Stimulated activated CD4-positive, alpha-beta T cell treated with anti-CD3 and anti-CD28 coated beads, Interleukin-12 subunit alpha, Interleukin-12 subunit beta, amount 100 ng/mL, for 4 hours (primary cell): ENCODE data around the gene ZNF280A.
A peak's percentile ranks its signal among the peaks of the same experiment; 100 is the strongest.
"Not testable (repeated sequence)": the region's sequence is repeated elsewhere in the genome, so short reads cannot be mapped to it uniquely, and the experiment has no call there.

ENCODE experiments used
- DNase-seq: peaks from one replicate; pipeline ENCODE4 v3.0.0-alpha.2; 2020

Gene ZNF280A

GRCh38 chr22:22509912-22510311, 10.2 kb downstream of the ZNF280A start:
- not testable (repeated sequence) for DNase-seq

- peak; percentile 82 for DNase-seq
Measured at GRCh38 chr22:22508274-22509176, 11.5 kb downstream of the ZNF280A start, which contains the start of gene ZNF280B. Gene ZNF280B (minus strand): TSS chr22:22508742. CDS start chr22:22489398, 19,344 bp downstream.

- DNase-seq, result no peak
Measured at GRCh38 chr22:22507743-22508273, 12.3 kb downstream of the ZNF280A start.

GRCh38 chr22:22506736-22507135, 13.3 kb downstream of the ZNF280A start:
- no peak for DNase-seq

GRCh38 chr22:22498267-22498666, 21.8 kb downstream of the ZNF280A start:
- DNase-seq, result no peak

- not testable (repeated sequence) for DNase-seq
Measured at GRCh38 chr22:22491589-22491988, 28.5 kb downstream of the ZNF280A start.

- no peak for DNase-seq
Measured at GRCh38 chr22:22488736-22489135, 31.3 kb downstream of the ZNF280A start.

GRCh38 chr22:22487869-22488597, 32.0 kb downstream of the ZNF280A start:
- no peak for DNase-seq

- no peak for DNase-seq
Measured at GRCh38 chr22:22487059-22487458, 33.0 kb downstream of the ZNF280A start.

- DNase-seq, result no peak
Measured at GRCh38 chr22:22486132-22486899, 33.8 kb downstream of the ZNF280A start.

- no peak for DNase-seq
Measured at GRCh38 chr22:22485524-22485923, 34.5 kb downstream of the ZNF280A start.

- DNase-seq, result no peak
Measured at GRCh38 chr22:22484023-22484422, 36.0 kb downstream of the ZNF280A start.

GRCh38 chr22:22480940-22481339, 39.1 kb downstream of the ZNF280A start:
- no peak for DNase-seq

- no peak for DNase-seq
Measured at GRCh38 chr22:22479999-22480532, 40.0 kb downstream of the ZNF280A start.

- DNase-seq, result no peak
Measured at GRCh38 chr22:22479116-22479515, 41.0 kb downstream of the ZNF280A start.

- DNase-seq, result no peak
Measured at GRCh38 chr22:22478470-22478869, 41.6 kb downstream of the ZNF280A start.

GRCh38 chr22:22474733-22475132, 45.3 kb downstream of the ZNF280A start:
- no peak for DNase-seq

- DNase-seq, result not testable (repeated sequence)
Measured at GRCh38 chr22:22471104-22471503, 49.0 kb downstream of the ZNF280A start.

- no peak for DNase-seq
Measured at GRCh38 chr22:22469527-22469926, 50.5 kb downstream of the ZNF280A start.

- DNase-seq, result not testable (repeated sequence)
Measured at GRCh38 chr22:22468794-22469469, 51.1 kb downstream of the ZNF280A start.

GRCh38 chr22:22467112-22467511, 53.0 kb downstream of the ZNF280A start:
- DNase-seq, result no peak

GRCh38 chr22:22465782-22466181, 54.3 kb downstream of the ZNF280A start:
- DNase-seq, result no peak
